WERI-Rb-1 (cell line): ENCODE results near the gene CHD3.

Experiments used
- DNase-seq: peaks from one replicate; pipeline ENCODE4 v3.0.0-alpha.2; 2020
- H3K27ac ChIP-seq: fragments of 250-450 bp; sonication (Bioruptor Pico); 2 replicates; pipeline ENCODE4 v1.5.1; 2020; ENCODE audit warnings: mild to moderate bottlenecking, moderate library complexity
- H3K27me3 ChIP-seq: fragments of 250-450 bp; sonication (Bioruptor Pico); 2 replicates; pipeline ENCODE4 v1.5.1; 2021; ENCODE audit warnings: mild to moderate bottlenecking, low read depth, moderate library complexity; ENCODE audit not compliant: insufficient read depth, severe bottlenecking
- H3K36me3 ChIP-seq: fragments of 250-450 bp; sonication (Bioruptor Pico); 2 replicates; pipeline ENCODE4 v1.5.1; 2020; ENCODE audit warnings: mild to moderate bottlenecking, moderate library complexity
- H3K4me3 ChIP-seq: 2 replicates; pipeline ENCODE4 v1.5.1; 2011; ENCODE audit warnings: low read depth, mild to moderate bottlenecking, control low read depth, low read length
- H3K9me3 ChIP-seq: fragments of 250-450 bp; sonication (Bioruptor Pico); 2 replicates; pipeline ENCODE4 v1.5.1; 2021; ENCODE audit warnings: mild to moderate bottlenecking, moderate library complexity; ENCODE audit not compliant: severe bottlenecking
- CTCF ChIP-seq: IDR thresholded peaks from 2 replicates; pipeline ENCODE4 v1.5.1; 2011; ENCODE audit warnings: low read depth, mild to moderate bottlenecking, control low read depth, inconsistent platforms, low read length

CHD3 gene

GRCh38 chr17:7955414-7956227 lies 67.0 kb downstream of the CHD3 start:
- Histone ChIP-seq H3K4me3 (no peak overlapping the region), H3K27me3 (no peaks in the 10 kb centered on the region), H3K36me3 (0 out of 2 replicates have a peak, but pooled peaks cover under 1% of the 10 kb centered on the region), H3K9me3 (no peaks in the 10 kb centered on the region), H3K27ac (no peak overlapping the region)
- DNase-seq = no peak
- TF ChIP-seq CTCF = no peak

- no peak for DNase-seq
- H3K36me3 ChIP-seq = no peaks in the 10 kb centered on the region
- TF ChIP-seq CTCF = no peak
- no peak overlapping the region for H3K4me3 ChIP-seq
- H3K27me3 ChIP-seq = no peaks in the 10 kb centered on the region
- H3K9me3 ChIP-seq = no peaks in the 10 kb centered on the region
- H3K27ac ChIP-seq = no peak overlapping the region
These were observed 67.8 kb downstream of the CHD3 start for GRCh38 chr17:7956228-7956965.

GRCh38 chr17:7959503-7960253 lies 71.1 kb downstream of the CHD3 start:
- Histone ChIP-seq H3K27ac (no peak overlapping the region), H3K4me3 (no peak overlapping the region), H3K27me3 (no peaks in the 10 kb centered on the region), H3K9me3 (no peaks in the 10 kb centered on the region), H3K36me3 (no peaks in the 10 kb centered on the region)
- TF ChIP-seq CTCF = no peak
- no peak for DNase-seq

- Histone ChIP-seq H3K36me3 (no peaks in the 10 kb centered on the region), H3K9me3 (no peaks in the 10 kb centered on the region), H3K27ac (no peak overlapping the region), H3K27me3 (no peaks in the 10 kb centered on the region), H3K4me3 (no peak overlapping the region)
- TF ChIP-seq CTCF = no peak
- DNase-seq = no peak
These were observed 72.8 kb downstream of the CHD3 start for GRCh38 chr17:7961421-7961820.
